HepG2 (cell line): ENCODE results near the gene CLBA1. TPM values are rescaled to one million over a fixed set of nuclear protein-coding genes. Genes with fewer than 3 reads are reported as not detected.

Experiments
- ELF4 ChIP-seq: sonication (generic); formaldehyde crosslinking; IDR thresholded peaks from 2 replicates; pipeline ENCODE4 v1.5.0; 2020; ENCODE audit warnings: missing genetic modification reagents, mild to moderate bottlenecking, moderate library complexity, borderline replicate concordance
- ZBTB40 ChIP-seq, 2 experiments: fragments of 450-650 bp in 1 of 2; sonication (generic) in 1 of 2; formaldehyde crosslinking in 1 of 2; IDR thresholded peaks; 2 replicates each; pipeline versions ENCODE4 v1.6.1 to v1.8.0; 2016 to 2022; ENCODE audit warnings: antibody characterized with exemption in 1 of 2, mild to moderate bottlenecking in 1 of 2, missing genetic modification reagents in 1 of 2
- ZNF800 ChIP-seq: sonication (generic); formaldehyde crosslinking; IDR thresholded peaks from 2 replicates; pipeline ENCODE4 v1.4.0; 2020; ENCODE audit warnings: missing genetic modification reagents
- polyA plus RNA-seq, 8 experiments: library from polyadenylated mRNA; depleted of rRNA in 3 of 8; stranded (reverse) in 7 of 8; unstranded in 1 of 8; fragments of >200 nt; fragmentation: Illumina TruSeq in 4 of 8; extraction: Trizol in 4 of 8; gene quantifications; 2 replicates each; pipeline versions ENCODE4 v1.2.1 to v1.2.3, GENCODE V29; 2011 to 2016; ENCODE audit warnings: low read depth in 4 of 8, missing spikeins in 1 of 8, mixed read lengths in 1 of 8; ENCODE audit not compliant: insufficient read depth in 1 of 8
- total RNA-seq, 5 experiments: library from RNA; depleted of rRNA; stranded (reverse); fragments of >200 nt; fragmentation: Illumina TruSeq; extraction: Trizol; gene quantifications; 2 replicates each; pipeline ENCODE4 v1.2.3, GENCODE V29; 2016; ENCODE audit warnings: low read depth in 1 of 5

CLBA1 gene
- total and polyA plus RNA-seq, 2 of the 13 experiments (the other 11 are each of a cell fraction or from before 2014, with no cell fraction given), result 1.2 to 1.4 TPM

- TF ChIP-seq ZBTB40 (IDR thresholded peaks at IDR 0.05) (no peak), ZBTB40 (CRISPR knock-in tag; IDR thresholded peaks at IDR 0.05) (no peak), ZNF800 (no peak), ELF4 (CRISPR knock-in tag) (no peak)
Observed at GRCh38 chr14:104939666-104940410, 45.8 kb upstream of the CLBA1 start (continued).
